Activated naive CD8-positive, alpha-beta T cell treated with anti-CD3 and anti-CD28 coated beads, Interleukin-2, amount 50 U/mL, for 16 hours (primary cell): ENCODE measurements around the gene SHROOM1.

Experiments
- DNase-seq: peaks from one replicate; pipeline ENCODE4 v3.0.0-alpha.2; 2020; ENCODE audit warnings: low read depth, low spot score

SHROOM1 gene

GRCh38 chr5:132853790-132854189 lies 23.3 kb upstream of the SHROOM1 start:
- no peak for DNase-seq

- no peak for DNase-seq
Measured at GRCh38 chr5:132853323-132853722, 22.9 kb upstream of the SHROOM1 start.

GRCh38 chr5:132850066-132850465 lies 19.6 kb upstream of the SHROOM1 start:
- DNase-seq: no peak

GRCh38 chr5:132849347-132849746 lies 18.9 kb upstream of the SHROOM1 start:
- DNase-seq: no peak

GRCh38 chr5:132848270-132848669 lies 17.8 kb upstream of the SHROOM1 start:
- no peak for DNase-seq

- DNase-seq: no peak
Measured at GRCh38 chr5:132841305-132841704, 10.9 kb upstream of the SHROOM1 start.

- DNase-seq: no peak
Measured at GRCh38 chr5:132840896-132841295, 10.4 kb upstream of the SHROOM1 start.

- no peak for DNase-seq
Measured at GRCh38 chr5:132840313-132840712, 9.9 kb upstream of the SHROOM1 start.

- DNase-seq: no peak
Measured at GRCh38 chr5:132839426-132840301, 9.2 kb upstream of the SHROOM1 start.

GRCh38 chr5:132838516-132839282 lies 8.3 kb upstream of the SHROOM1 start:
- no peak for DNase-seq

- DNase-seq: no peak
Measured at GRCh38 chr5:132837868-132838267, 7.4 kb upstream of the SHROOM1 start.

- DNase-seq: no peak
Measured at GRCh38 chr5:132836852-132837251, 6.4 kb upstream of the SHROOM1 start.

GRCh38 chr5:132834057-132834456 lies 3.6 kb upstream of the SHROOM1 start:
- DNase-seq: no peak

GRCh38 chr5:132832612-132833011 lies 2.2 kb upstream of the SHROOM1 start:
- no peak for DNase-seq

- DNase-seq: no peak
Measured at GRCh38 chr5:132831095-132831860, 831 bp upstream of the SHROOM1 start.

- DNase-seq: peak; percentile 45
Measured at GRCh38 chr5:132829742-132830435, 558 bp downstream of the SHROOM1 start.

- no peak for DNase-seq
Measured at GRCh38 chr5:132828846-132829494, 1.5 kb downstream of the SHROOM1 start.

GRCh38 chr5:132827943-132828673 lies 2.3 kb downstream of the SHROOM1 start:
- DNase-seq: no peak

- DNase-seq: no peak
Measured at GRCh38 chr5:132826424-132827082, 3.9 kb downstream of the SHROOM1 start.
